H9 (cell line): ENCODE results near the gene HES4. TPM values are rescaled to one million over a fixed set of nuclear protein-coding genes. Genes with fewer than 3 reads are reported as not detected.

Experiments
- DNase-seq: peaks from one replicate; pipeline ENCODE4 v3.0.0-alpha.2; 2017
- H2AFZ ChIP-seq: one replicate; pipeline ENCODE4 v1.6.1; 2013; ENCODE audit warnings: mild to moderate bottlenecking, low read length, control low read depth, moderate library complexity
- H2AK5ac ChIP-seq: 2 replicates; pipeline ENCODE4 v1.6.1; 2013; ENCODE audit warnings: low read length, control low read depth, mixed read lengths; ENCODE audit not compliant: insufficient read length
- H2BK120ac ChIP-seq: one replicate; pipeline ENCODE4 v1.6.1; 2013; ENCODE audit warnings: low read depth, mild to moderate bottlenecking, low read length, control low read depth, inconsistent platforms; ENCODE audit not compliant: poor library complexity, severe bottlenecking
- H2BK12ac ChIP-seq: 2 replicates; pipeline ENCODE4 v1.6.1; 2013; ENCODE audit warnings: low read length, control low read depth, mixed read lengths, low read depth; ENCODE audit not compliant: insufficient read length
- H2BK15ac ChIP-seq: 2 replicates; pipeline ENCODE4 v1.6.1; 2013; ENCODE audit warnings: low read depth, low read length, control low read depth
- H2BK20ac ChIP-seq: one replicate; pipeline ENCODE4 v1.6.1; 2013; ENCODE audit warnings: low read depth, mild to moderate bottlenecking, low read length, control low read depth, inconsistent platforms; ENCODE audit not compliant: poor library complexity, severe bottlenecking
- H2BK5ac ChIP-seq: 2 replicates; pipeline ENCODE4 v1.6.1; 2013; ENCODE audit warnings: low read length, control low read depth, mixed read lengths; ENCODE audit not compliant: insufficient read length
- H3K14ac ChIP-seq: 2 replicates; pipeline ENCODE4 v1.6.1; 2013; ENCODE audit warnings: low read length, control low read depth; ENCODE audit not compliant: insufficient read depth
- H3K18ac ChIP-seq: 2 replicates; pipeline ENCODE4 v1.6.1; 2013; ENCODE audit warnings: low read depth, mild to moderate bottlenecking, mixed read lengths, low read length, control low read depth; ENCODE audit not compliant: insufficient read length
- H3K23ac ChIP-seq: 2 replicates; pipeline ENCODE4 v1.6.1; 2013; ENCODE audit warnings: low read length, control low read depth, mixed read lengths, low read depth; ENCODE audit not compliant: insufficient read length
- H3K23me2 ChIP-seq: 2 replicates; pipeline ENCODE4 v1.6.1; 2013; ENCODE audit warnings: low read depth, mild to moderate bottlenecking, mixed read lengths, low read length, control low read depth; ENCODE audit not compliant: insufficient read length, poor library complexity, severe bottlenecking
- H3K27ac ChIP-seq: 2 replicates; pipeline ENCODE4 v1.5.1; 2013; ENCODE audit warnings: low read length, control low read depth, mixed read lengths, low read depth; ENCODE audit not compliant: insufficient read length
- H3K27me3 ChIP-seq: 2 replicates; pipeline ENCODE4 v1.6.1; 2013; ENCODE audit warnings: low read length, control low read depth, inconsistent platforms; ENCODE audit not compliant: insufficient read depth
- H3K4ac ChIP-seq: 2 replicates; pipeline ENCODE4 v1.6.1; 2013; ENCODE audit warnings: low read depth, mild to moderate bottlenecking, control low read depth, inconsistent platforms, low read length, moderate library complexity
- H3K4me1 ChIP-seq: 2 replicates; pipeline ENCODE4 v1.6.1; 2013; ENCODE audit warnings: low read length, control low read depth, inconsistent platforms; ENCODE audit not compliant: insufficient read depth
- H3K4me2 ChIP-seq: 2 replicates; pipeline ENCODE4 v1.6.1; 2013; ENCODE audit warnings: low read length, control low read depth, mixed read lengths; ENCODE audit not compliant: insufficient read length, insufficient read depth
- H3K56ac ChIP-seq: 2 replicates; pipeline ENCODE4 v1.6.1; 2013; ENCODE audit warnings: low read depth, mild to moderate bottlenecking, mixed read lengths, low read length, control low read depth; ENCODE audit not compliant: insufficient read length
- H3K79me1 ChIP-seq: 2 replicates; pipeline ENCODE4 v1.6.1; 2013; ENCODE audit warnings: low read depth, mild to moderate bottlenecking, moderate library complexity, low read length, control low read depth, inconsistent platforms; ENCODE audit not compliant: insufficient read depth, poor library complexity, severe bottlenecking
- H3K79me2 ChIP-seq: 2 replicates; pipeline ENCODE4 v1.6.1; 2013; ENCODE audit warnings: low read length, control low read depth, inconsistent platforms; ENCODE audit not compliant: insufficient read depth
- H3K9ac ChIP-seq: 2 replicates; pipeline ENCODE4 v1.6.1; 2013; ENCODE audit warnings: low read length, control low read depth, mixed read lengths; ENCODE audit not compliant: insufficient read length; ENCODE audit errors: extremely low read depth
- H3K9me3 ChIP-seq: one replicate; pipeline ENCODE4 v1.6.1; 2013; ENCODE audit warnings: low read depth, low read length, inconsistent platforms; ENCODE audit not compliant: control insufficient read depth
- H3T11ph ChIP-seq: one replicate; pipeline ENCODE4 v1.6.1; 2013; ENCODE audit warnings: mild to moderate bottlenecking, low read length, control low read depth, inconsistent platforms
- H4K20me1 ChIP-seq: one replicate; pipeline ENCODE4 v1.6.1; 2013; ENCODE audit not compliant: control insufficient read depth, insufficient read length, insufficient read depth
- H4K5ac ChIP-seq: 2 replicates; pipeline ENCODE4 v1.6.1; 2013; ENCODE audit warnings: low read depth, mild to moderate bottlenecking, mixed read lengths, low read length, control low read depth; ENCODE audit not compliant: insufficient read length
- H4K8ac ChIP-seq: replicated peaks from 2 replicates; pipeline ENCODE4 v1.6.1; 2013; ENCODE audit warnings: low read length, control low read depth, mixed read lengths, low read depth; ENCODE audit not compliant: insufficient read length
- H4K91ac ChIP-seq: 2 replicates; pipeline ENCODE4 v1.6.1; 2013; ENCODE audit warnings: low read depth, mild to moderate bottlenecking, moderate library complexity, mixed read lengths, low read length, control low read depth; ENCODE audit not compliant: insufficient read length
- H3K27ac Mint-ChIP-seq, 3 experiments: 2 replicates in 2 of 3; 3 replicates in 1 of 3; pipeline ENCODE4 v1.8.0; 2020 to 2021; ENCODE audit warnings: mixed read lengths in 3 of 3, mild to moderate bottlenecking in 1 of 3, moderate library complexity in 1 of 3
- H3K27me3 Mint-ChIP-seq: 2 replicates; pipeline ENCODE4 v1.8.0; 2021; ENCODE audit warnings: low read depth, mild to moderate bottlenecking, moderate library complexity, mixed read lengths
- H3K36me3 Mint-ChIP-seq, 3 experiments: 2 replicates in 2 of 3; 3 replicates in 1 of 3; pipeline ENCODE4 v1.8.0; 2020 to 2021; ENCODE audit warnings: low read depth in 3 of 3, mixed read lengths in 3 of 3; ENCODE audit not compliant: insufficient read depth in 1 of 3
- H3K4me1 Mint-ChIP-seq, 2 experiments: 2 replicates each; pipeline ENCODE4 v1.8.0; 2020; ENCODE audit warnings: mixed read lengths in 2 of 2
- H3K4me3 Mint-ChIP-seq, 2 experiments: 2 replicates in 1 of 2; 3 replicates in 1 of 2; pipeline ENCODE4 v1.8.0; 2020 to 2021; ENCODE audit warnings: mild to moderate bottlenecking in 2 of 2, mixed read lengths in 2 of 2, moderate library complexity in 1 of 2
- H3K9me3 Mint-ChIP-seq, 2 experiments: 2 replicates in 1 of 2; 3 replicates in 1 of 2; pipeline ENCODE4 v1.8.0; 2020; ENCODE audit warnings: mild to moderate bottlenecking in 2 of 2, mixed read lengths in 2 of 2, moderate library complexity in 1 of 2
- WGBS: extraction: QIAGEN DNeasy Blood & Tissue Kit; methylation state at CpG from one replicate; pipeline ENCODE4 v1.1.7; 2013; ENCODE audit warnings: missing lambda C conversion rate, low lambda C conversion rate, mixed read lengths; ENCODE audit not compliant: insufficient read length; ENCODE audit errors: extremely low coverage; 5-methylcytosine and 5-hydroxymethylcytosine counted together
- total RNA-seq: library from RNA; stranded (reverse); gene quantifications from 2 replicates; pipeline ENCODE4 v1.2.1, GENCODE V29; 2021
- TF ChIP-seq, protein P1 (sequence below): fragments of 200-600 bp; sonication (generic); conservative IDR thresholded peaks from 3 replicates; pipeline ENCODE4 v1.8.0; 2021; ENCODE audit warnings: antibody characterized with exemption, mild to moderate bottlenecking

The HES4 gene
- total RNA-seq, 1 experiment from 2014 or later = 4.0 TPM

- Histone ChIP-seq H3K9ac (no peak overlapping the region), H2BK12ac (no peak overlapping the region), H3K79me1 (no peaks in the 10 kb centered on the region), H3K79me2 (no peaks in the 10 kb centered on the region), H3K23ac (no peak overlapping the region), H3T11ph (no peak overlapping the region), H2AFZ (no peak overlapping the region), H3K14ac (peak overlapping the region; percentile 77), H3K56ac (no peak overlapping the region), H3K4ac (no peak overlapping the region), H4K91ac (no peak overlapping the region), H4K8ac (no peak overlapping the region), H3K9me3 (no peaks in the 10 kb centered on the region), H3K23me2 (peaks cover 9% of the 10 kb centered on the region), H2BK15ac (no peak overlapping the region), H2BK20ac (no peak overlapping the region), H3K18ac (peak overlapping the region; percentile 40), H3K27me3 (no peaks in the 10 kb centered on the region), H3K27ac (no peak overlapping the region), H2AK5ac (no peak overlapping the region), H2BK120ac (no peak overlapping the region), H3K4me1 (no peaks in the 10 kb centered on the region), H4K5ac (no peak overlapping the region), H2BK5ac (no peak overlapping the region), H3K4me2 (peak overlapping the region; percentile 54), H4K20me1 (no peaks in the 10 kb centered on the region)
- H3K9me3 Mint-ChIP-seq = peaks cover 0 to 6% of the 10 kb centered on the region in 2 experiments; a peak in 3 of 5 replicates
- H3K27me3 Mint-ChIP-seq = peaks cover 14% of the 10 kb centered on the region
- peak overlapping the region; percentile 79 to 85 for H3K4me3 Mint-ChIP-seq
- H3K4me1 Mint-ChIP-seq = peaks cover 19 to 29% of the 10 kb centered on the region in 2 experiments
- WGBS = no CpG with 5 or more reads among the region's 41 CpGs
- DNase-seq = peak; percentile 59
- H3K27ac Mint-ChIP-seq = peak overlapping the region in 2 of 3 experiments; percentile 40 to 97; a peak in 2 of 7 replicates
- no peaks in the 10 kb centered on the region; a peak in 1 of 7 replicates for H3K36me3 Mint-ChIP-seq
- TF ChIP-seq, protein P1, sequence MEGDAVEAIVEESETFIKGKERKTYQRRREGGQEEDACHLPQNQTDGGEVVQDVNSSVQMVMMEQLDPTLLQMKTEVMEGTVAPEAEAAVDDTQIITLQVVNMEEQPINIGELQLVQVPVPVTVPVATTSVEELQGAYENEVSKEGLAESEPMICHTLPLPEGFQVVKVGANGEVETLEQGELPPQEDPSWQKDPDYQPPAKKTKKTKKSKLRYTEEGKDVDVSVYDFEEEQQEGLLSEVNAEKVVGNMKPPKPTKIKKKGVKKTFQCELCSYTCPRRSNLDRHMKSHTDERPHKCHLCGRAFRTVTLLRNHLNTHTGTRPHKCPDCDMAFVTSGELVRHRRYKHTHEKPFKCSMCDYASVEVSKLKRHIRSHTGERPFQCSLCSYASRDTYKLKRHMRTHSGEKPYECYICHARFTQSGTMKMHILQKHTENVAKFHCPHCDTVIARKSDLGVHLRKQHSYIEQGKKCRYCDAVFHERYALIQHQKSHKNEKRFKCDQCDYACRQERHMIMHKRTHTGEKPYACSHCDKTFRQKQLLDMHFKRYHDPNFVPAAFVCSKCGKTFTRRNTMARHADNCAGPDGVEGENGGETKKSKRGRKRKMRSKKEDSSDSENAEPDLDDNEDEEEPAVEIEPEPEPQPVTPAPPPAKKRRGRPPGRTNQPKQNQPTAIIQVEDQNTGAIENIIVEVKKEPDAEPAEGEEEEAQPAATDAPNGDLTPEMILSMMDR = no peak
Measured at GRCh38 chr1:1013922-1014648, 14.2 kb upstream of the HES4 start.
